ENCODE measurements around the gene TMEM242.
A peak's percentile ranks its signal among the peaks of the same experiment; 100 is the strongest.

TMEM242 gene

DNA sequence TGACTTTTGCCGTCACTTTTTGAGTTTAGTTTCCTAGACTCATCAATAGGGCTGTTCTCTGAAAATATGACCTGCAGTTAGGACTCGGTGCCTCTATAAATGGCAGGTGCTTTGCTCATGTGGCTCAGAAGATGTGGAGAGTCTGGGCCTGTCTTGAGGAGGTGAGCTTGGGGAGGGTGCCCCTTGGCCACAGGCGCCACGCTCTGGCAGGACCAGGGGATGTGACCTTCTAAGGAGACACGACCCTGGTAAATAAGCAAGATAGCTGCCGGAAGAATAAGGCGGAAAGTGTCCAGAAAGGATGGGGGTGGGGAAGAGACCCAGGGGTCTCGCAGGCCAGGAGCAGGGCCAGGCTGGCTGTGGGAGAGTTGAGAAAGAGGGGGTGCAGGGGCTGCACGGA is 46.6 kb downstream of the TMEM242 start:
- H3K4me3 ChIP-seq (ENCODE audit: low read depth, low read length): no peak overlapping the region
- TF ChIP-seq, protein P1, sequence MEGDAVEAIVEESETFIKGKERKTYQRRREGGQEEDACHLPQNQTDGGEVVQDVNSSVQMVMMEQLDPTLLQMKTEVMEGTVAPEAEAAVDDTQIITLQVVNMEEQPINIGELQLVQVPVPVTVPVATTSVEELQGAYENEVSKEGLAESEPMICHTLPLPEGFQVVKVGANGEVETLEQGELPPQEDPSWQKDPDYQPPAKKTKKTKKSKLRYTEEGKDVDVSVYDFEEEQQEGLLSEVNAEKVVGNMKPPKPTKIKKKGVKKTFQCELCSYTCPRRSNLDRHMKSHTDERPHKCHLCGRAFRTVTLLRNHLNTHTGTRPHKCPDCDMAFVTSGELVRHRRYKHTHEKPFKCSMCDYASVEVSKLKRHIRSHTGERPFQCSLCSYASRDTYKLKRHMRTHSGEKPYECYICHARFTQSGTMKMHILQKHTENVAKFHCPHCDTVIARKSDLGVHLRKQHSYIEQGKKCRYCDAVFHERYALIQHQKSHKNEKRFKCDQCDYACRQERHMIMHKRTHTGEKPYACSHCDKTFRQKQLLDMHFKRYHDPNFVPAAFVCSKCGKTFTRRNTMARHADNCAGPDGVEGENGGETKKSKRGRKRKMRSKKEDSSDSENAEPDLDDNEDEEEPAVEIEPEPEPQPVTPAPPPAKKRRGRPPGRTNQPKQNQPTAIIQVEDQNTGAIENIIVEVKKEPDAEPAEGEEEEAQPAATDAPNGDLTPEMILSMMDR (conservative IDR thresholded peaks at IDR 0.05; ENCODE audit: low read depth, low read length): no peak
- DNase-seq (ENCODE audit: low read depth): no peak

DNA sequence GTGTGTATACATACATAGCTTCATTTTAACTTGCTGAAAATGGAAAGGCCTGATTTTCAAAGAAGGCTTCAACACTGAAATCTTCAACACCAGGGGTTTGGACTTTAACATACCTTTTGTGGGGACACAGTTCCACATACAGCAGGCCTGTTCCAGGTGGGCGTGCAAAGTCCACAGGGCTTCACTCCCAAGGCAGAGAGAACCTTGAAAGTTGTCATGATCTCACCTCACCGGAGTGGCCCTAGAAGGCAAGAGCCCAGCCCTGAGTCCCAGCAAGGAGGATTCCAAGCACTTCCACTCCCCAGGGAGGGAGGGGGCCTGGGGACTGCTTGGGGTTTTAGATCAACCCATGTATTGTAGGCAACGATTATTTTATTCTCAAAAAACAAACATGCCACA is 47.2 kb downstream of the TMEM242 start:
- no peak overlapping the region for H3K4me3 ChIP-seq (ENCODE audit: low read depth, low read length)
- TF ChIP-seq, protein P1 (conservative IDR thresholded peaks at IDR 0.05; ENCODE audit: low read depth, low read length): no peak
- DNase-seq (ENCODE audit: low read depth): no peak

DNA sequence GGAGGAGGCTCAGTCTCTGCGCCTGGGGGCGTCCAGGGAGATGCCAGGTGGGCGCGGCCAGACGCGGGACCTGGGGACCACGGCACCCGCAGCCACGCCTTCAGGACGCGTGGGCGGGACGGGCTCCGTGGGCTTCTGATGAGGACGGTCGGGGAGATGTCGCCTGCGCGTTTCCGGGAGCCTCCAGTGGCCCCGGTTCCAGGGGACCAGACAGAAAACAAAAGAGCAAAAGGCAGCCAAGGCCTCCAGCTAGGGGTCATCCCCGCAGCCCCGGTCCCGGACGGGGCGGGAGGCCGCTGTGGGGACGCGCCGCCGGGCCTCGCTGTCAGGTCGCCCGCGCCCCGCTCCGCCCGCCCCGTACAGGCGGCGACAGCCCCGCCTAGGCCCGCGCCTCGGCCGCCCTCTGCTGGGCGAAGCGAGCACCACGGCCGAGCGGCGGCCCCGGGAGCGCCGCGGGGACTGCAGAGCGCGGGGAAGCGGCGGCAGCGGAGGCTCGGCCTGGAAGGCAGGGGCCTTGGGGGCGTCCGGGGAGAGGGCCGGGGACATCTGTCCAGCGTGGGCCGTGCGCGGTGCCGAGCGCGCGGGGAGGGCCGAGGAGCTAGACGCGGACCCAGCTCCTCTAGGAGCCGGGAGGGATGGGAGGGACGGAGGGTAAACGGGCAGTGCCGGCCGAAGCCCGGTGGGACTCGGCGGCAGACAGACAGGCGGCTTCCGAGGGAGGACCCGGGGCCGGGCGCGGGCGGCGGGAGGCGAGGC is 48.7 kb downstream of the TMEM242 start:
- H3K4me3 ChIP-seq (ENCODE audit: low read depth, low read length): peak overlapping the region; percentile 71
- peak; percentile 66 for DNase-seq (ENCODE audit: low read depth)

DNA sequence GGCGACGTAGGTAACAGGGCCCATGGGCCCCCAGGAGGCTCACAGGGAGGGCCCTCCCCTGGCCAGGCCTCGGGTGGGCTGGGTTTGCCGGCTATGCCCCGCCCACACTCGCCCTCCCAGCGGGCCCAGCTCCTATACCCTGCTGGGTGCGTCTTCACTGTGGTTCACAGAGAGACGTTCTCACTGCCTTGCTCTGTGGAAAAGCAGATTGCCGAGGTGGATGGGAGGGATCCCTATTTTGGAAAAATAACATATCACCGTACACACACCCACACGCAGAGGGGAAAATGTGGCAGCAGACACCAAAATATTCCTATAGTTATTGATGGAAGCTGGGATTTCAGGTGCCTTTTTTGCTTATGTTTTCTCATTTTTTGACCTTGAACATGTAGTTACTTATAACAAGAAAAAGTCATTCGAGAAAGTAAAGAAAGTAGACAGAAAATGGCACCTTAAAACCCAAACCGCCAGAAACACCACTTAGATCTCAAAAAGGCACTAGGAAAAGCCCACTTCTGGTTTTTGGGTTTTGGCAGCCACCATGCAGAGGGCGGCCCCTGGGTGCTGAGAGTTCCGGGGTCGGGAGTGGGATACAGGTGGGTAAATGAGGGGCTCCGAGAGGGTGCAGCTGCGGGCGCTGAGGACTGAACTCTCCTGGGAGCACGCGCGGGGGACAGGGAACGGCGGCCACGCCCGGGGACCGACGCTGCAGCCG is 49.4 kb downstream of the TMEM242 start:
- peak; percentile 56 for DNase-seq (ENCODE audit: low read depth)
- H3K4me3 ChIP-seq (ENCODE audit: low read depth, low read length): peak overlapping the region; percentile 71
- TF ChIP-seq, protein P1 (conservative IDR thresholded peaks at IDR 0.05; ENCODE audit: low read depth, low read length): no peak

More for the DNA sequence above, 48.7 kb downstream of the TMEM242 start:
- TF ChIP-seq, protein P1 (conservative IDR thresholded peaks at IDR 0.05; ENCODE audit: low read depth, low read length): peak; percentile 43

DNA sequence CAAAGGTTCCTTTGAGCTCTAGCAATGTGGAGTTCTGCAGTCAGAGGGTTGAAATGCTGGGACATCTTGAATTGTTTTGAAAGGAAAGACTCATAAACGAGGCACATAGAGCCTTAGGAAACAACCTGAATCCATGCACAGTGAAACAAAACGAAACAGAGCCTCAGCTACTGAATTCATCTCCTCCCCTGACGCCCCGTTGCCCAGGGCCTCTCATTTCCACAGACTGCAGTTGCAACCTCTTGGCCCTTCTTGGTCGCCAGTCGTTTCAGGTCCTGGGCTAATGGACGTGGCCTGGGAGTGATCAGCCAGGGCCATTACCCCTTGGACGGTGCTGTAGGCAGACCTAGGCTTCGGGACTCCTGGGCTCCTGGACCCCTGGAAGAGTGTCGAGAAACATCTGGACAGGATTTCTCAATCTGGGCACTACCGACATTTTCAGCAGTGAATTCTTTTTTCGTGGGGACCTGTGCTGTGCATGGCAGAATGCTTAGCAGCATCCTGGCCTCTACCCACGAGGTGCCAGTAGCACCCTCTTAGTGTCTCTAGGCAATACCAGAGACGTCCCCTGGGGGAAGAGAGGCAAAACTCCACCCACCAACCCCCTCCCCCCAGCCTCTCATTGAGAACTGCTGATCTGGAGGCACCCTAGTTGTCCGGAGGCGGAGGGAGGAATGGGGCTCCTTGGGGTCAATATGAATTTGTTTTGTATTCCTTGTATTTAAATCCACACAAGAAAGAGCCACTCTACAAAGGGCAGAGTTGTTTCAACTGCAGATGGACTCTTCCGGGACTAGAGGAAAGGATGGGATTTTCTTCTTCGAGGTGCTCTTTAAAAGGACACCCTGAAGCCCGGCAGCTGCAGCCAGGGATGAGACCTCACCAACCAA is 50.2 kb downstream of the TMEM242 start:
- no peak overlapping the region for H3K4me3 ChIP-seq (ENCODE audit: low read depth, low read length)
- DNase-seq (ENCODE audit: low read depth): no peak
- TF ChIP-seq, protein P1 (conservative IDR thresholded peaks at IDR 0.05; ENCODE audit: low read depth, low read length): no peak

DNA sequence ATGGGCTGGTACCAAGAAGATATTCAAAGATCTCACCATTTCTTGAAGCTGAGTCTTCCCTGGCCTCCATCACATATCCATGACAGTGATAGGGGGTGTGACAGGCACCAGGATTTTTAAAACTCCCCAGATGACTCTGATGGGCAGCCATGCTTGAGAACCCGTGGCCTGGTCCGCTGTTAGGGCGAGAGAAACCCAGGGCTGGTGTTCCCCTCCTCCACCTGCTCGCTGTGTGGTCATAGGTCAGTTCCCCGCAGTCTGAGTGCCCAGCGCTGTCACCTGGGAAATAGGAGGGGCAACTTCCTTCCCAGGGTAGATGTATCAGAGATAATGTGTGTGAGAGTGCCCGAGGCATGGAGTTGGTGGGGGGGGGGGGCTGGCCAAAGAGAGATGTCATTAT is 50.9 kb downstream of the TMEM242 start:
- no peak for DNase-seq (ENCODE audit: low read depth)
- H3K4me3 ChIP-seq (ENCODE audit: low read depth, low read length): no peak overlapping the region
- TF ChIP-seq, protein P1 (conservative IDR thresholded peaks at IDR 0.05; ENCODE audit: low read depth, low read length): no peak

Measured in choroid plexus epithelial cell (primary cell).